ENCODE results near the gene FAAP20.
A peak's percentile ranks its signal among the peaks of the same experiment; 100 is the strongest.

Gene FAAP20

DNA sequence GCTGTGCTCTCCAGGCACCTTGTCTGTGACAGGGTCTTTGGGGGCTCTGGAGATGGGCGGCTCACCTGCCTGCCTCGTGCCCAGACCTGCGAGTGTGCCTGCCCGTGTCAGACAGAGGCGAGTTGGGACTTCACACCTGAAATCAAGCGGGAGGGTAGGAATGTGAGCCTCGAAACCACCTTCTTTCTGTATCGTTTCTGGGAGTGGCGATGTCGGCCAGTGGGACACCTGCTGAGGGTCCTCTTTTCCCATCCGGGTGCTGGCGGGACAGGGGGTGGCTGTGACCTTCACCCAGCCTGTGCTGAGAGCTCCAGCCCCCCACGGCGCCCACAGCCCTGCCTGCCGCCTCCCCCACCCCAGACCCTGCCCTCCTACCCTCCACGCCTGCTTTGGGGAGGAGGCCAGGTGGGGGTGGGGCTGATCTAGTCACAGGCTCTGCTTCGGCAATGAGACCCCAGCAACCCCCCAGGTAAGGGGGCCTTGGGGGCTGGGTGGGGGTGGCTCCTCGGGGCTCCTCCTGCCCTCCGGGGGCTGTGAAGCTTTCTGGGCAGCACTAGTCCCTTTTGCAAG is 15.6 kb upstream of the FAAP20 start:
- no peak for DNase-seq

DNA sequence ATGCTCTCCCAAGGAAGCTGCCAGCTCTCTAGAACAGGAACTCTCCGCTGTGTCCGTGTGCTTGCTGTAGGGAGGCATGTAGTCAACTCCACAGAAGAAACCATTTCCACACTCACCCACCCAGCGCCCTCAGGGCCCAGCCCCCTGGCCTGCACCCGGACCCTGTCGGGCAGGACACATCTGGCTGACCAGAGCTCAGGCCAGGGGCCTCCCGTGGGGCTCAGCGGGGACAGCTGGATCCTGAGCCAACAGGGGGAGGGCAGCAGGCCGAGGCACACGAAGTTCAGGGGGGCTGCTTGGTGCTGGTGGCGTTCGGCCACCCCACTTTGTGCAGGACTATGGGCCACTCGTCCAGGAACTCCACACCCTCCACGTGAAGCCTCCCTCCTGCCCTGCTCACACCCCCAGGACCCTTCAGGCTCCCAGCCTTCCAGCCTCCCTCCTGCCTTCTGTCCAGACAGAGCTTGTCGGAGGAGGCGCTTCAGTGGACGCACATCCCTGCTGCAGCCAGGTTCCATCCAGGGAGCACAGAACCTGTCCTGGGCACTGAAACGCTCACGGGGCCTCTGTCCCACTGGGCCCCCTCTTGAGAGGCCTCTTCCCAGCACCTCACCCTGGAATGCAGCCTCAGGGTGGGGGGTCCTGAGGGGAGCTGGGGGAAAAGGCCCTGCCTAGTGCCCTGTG is 15.0 kb upstream of the FAAP20 start:
- no peak for DNase-seq

DNA sequence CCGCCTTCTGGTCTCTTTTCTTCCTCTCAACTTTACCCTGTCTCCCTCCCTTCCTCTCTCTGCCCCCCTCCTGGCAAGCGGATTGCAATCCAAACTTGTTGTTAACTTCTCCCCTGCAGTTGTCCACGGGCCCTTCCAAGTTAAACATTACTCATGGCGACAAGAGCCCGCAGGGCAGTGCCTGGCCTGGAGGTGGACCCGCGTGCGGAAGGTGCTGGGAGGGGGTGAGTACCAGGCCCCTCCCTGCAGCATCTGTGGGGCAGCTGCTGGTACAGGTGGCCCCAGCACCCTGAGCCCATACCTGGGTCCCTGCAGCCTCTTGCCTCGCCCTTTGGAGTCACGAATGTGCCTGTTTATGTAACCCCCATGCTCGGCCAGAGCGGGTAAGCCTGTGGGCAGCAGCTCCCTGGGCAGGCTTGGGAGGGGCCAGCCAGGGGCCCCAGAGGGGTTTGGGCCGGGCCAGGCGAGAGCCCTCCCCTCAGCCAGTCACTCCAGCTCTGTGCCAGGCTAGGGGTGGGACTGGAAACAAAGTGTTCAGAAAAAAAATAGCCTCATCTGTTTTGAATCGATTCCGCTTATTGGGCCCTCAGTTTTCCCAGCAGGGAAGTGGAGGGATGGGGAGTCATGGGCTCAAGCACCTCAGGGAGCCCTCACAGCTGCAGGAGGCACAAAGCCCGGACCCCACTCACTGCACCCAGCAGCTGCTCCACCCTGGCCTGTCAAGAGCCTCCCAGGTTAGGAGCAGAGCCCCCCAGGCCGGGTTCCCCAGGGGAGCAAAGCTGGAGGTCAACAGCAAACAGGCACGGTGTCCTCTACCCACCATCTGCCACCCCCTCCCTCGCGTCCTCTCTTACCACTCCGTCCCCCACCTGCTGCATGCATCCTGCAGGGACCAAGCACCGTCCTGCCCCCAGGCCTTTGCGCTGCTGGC is 14.0 kb upstream of the FAAP20 start:
- DNase-seq = no peak

DNA sequence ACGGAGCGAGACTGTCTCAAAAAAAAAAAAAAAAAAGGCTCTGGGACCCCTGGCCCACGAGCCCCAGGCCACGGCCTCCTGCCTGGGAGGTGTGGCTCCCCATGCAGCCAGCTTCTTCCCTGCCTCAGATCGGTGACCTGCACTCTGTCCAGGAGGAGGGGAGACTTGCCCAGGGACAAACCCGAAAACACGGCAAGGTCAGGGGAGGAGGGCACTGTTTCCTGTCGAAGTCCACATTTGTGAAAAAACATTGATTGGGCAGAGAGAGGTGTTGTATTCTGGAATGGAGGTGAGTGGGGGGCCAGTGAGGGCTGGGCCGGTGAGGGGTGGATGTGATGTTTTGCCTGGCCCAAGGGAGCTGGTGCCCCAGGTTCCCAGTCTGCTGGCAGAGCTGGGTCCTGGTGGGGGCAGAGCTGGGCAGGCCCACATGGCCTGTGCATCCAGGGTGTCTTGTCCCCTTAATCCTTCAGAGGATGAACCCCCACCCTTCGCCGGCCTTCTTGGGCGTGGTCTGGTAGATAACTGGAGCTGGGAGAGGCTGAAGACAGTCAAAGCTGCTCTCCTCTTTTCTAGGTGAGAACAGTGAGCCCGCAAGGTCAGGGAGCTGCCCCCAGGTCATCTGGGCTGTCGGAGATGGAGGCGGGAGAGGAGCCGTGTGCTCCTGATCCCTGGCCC is 12.4 kb upstream of the FAAP20 start:
- no peak for DNase-seq

DNA sequence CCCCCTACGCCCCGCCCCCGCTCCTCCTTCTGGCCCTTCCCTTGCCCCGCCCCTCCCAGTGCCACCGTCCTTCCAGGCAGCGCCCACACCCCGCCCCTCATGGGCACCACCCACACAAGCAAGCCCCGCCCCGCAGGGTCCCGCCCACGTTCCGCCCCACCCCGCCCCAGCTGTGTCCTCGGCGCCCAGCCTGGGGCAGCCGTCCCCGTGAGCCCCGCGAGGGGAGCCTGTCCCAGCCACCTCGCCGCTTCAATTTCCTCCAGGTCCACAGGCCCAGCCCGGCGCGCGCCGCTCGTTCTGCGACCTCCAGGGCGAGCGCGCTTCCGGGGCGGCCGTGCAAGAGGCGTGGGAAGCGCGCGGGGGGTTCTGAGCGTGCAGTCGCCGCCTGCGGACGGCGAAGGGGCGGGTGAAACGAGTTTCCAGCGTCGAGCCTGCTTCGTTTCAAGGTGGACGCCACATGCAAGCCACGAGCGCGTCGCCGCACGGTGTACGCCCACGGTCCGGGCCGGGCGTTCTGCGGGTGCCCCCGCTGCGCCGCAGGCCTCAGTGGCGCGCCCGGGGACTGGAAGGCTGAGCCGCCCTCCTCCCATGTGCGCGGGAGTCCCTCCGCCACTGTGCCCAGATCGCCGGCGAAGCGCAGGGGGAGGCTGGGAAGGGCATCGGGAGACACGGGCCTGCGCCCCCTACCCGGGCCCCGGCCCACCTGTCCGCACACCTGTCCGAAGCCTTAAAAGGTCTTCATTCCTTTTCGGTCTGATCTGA is 10.8 kb upstream of the FAAP20 start:
- peak; percentile 92 to 93 for DNase-seq

DNA sequence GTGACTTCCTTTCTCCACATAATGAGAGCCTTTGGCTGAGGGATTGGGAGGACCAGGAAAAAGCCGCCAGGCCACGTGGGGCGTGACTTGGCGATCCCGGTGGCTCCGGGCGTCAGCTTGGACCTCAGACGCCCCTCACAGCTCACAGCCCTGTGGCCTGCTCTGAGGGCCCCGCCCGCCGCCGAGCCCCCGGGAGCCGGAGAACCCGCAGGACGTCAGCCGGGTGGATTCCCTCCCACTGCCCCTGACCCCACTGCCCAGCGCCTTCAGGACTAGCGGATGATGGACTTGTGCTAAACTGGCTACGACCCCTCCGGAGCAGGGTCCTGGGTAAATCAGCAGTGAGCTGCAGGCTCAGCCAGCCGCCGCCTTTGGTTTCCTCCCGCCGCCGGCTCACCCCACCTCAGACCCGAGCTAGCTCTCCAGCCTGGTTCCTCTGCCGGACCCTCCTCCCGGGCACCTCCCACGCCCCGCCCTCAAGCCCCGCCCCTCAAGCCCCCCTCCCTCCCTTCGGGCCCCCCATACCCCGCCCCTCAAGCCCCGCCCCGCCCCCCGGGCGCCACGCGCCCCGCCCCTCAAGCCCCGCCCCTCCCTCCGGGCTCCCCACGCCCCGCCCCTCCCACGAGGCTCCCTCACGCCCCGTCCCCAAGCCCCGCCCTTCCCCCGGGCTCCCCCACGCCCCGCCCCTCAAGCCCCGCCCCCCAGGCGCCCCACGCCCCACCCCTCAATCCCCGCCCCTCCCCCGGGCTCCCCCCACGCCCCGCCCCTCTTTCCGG is 10.0 kb upstream of the FAAP20 start:
- no peak for DNase-seq

DNA sequence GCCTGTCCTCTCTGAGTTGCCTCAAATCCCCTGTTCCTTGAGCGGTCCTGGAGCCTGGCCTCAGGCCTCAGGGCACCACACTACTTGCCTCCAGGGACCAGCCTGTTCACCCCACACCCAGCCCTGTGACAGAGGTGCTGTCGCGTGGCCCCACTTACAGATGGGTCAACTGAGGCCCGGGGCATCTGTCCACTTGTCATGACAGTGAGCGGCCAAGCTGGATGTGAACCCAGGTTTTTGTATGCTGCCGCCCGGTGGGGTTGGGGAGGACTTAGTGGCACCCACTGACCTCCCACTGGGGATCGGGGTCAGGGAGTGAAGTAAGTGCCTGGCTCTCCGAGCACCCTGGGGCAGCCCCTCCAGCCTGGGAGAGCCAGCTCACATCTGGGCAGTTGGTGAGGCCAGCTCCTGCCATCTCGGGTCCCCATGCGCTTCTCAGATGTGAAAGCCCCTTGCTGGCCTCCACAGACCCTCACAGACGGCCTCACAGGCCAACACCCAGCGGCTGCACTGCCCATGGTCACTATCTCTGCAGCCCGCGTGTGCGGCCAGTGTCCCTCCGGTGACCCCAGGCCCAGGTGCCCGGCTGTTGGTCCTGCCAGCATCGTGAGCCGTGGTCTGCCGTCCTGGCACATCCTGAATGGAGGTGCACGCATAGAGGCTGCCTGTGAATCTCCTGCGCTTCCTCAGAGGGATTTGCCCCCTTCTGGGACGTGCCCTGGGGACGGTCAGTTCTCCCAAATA is 9.3 kb upstream of the FAAP20 start:
- DNase-seq = no peak

DNA sequence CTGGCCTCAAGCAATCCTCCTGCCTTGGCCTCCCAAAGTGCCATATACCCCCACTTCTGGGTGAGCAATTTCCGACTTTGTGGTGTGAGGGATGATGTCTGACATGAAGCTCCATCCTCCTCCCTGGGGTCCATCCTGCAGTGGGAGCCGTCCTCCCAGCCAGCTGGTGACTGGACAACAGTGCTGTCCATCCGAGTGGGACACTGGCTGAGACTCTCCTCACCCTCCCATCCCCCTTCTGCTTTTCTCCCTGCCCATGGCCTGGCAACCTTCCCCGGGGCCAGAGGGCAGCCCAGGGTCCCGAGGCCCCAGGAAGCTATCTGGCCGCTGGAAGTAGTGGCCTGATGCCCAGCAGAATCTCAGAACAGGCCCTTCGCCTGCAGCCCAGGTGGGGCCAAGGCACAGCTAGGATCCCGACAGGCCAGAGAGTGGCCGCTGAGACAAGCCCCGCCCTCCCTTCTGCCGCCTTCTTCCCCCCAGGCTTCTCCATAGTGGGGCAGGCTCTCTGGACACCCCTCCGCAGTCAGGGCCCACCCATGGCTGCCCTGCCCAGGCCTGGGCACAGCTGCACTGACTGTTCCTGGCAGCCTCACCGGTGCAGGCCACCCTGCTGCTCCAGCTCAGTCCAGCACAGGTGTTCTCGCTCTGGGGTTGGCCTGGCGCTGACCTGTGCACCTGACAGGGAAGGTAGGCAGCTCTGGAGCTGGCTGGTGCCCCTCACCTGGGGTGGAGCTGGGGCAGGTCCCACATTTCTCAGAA is 8.4 kb upstream of the FAAP20 start:
- DNase-seq = no peak

DNA sequence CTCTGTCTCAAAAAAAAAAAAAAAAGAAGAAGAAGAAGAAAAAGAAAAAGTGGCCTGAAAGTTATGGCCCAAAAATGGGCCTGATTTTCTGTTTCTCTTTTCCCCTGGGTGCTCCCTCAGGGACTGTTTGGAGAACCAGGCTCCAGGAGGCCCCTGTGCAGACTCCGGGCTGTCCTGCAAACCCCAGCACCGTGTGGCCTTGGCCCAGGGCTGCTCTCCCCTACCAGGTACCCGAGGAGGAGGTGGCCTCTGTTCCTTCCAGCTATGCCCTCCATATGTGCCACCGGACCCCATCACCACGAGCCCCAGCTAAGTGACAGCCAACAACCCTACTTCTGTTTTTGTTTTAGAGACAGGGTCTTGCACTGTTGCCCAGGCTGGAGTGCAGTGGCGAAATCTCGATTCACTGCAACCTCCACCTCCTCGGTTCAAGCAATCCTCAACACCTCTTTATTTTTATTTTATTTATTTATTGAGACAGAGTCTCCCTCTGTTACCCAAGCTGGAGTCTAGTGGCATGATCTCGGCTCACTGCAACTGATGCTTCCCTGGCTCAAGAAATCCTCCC is 7.5 kb upstream of the FAAP20 start:
- no peak for DNase-seq

DNA sequence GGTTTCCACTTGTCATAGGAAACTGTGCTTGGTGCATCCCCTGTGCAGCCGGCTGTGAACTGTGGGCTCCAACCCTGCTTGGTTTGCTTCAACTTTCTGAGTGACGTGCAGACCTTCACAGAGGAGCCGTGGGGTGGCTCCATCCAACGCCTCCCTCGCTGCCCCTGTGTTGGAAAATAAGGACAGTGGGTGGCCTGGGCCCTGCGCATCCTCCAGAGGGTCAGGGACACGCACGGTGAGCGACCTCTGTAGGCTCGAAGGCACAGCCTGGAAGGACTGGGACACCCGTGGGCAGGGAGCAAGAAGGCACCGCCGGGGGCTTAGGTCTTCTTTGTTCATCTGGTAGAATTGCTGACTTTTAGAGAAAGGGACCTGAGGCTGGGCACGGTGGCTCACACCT is 6.5 kb upstream of the FAAP20 start:
- DNase-seq = no peak

DNA sequence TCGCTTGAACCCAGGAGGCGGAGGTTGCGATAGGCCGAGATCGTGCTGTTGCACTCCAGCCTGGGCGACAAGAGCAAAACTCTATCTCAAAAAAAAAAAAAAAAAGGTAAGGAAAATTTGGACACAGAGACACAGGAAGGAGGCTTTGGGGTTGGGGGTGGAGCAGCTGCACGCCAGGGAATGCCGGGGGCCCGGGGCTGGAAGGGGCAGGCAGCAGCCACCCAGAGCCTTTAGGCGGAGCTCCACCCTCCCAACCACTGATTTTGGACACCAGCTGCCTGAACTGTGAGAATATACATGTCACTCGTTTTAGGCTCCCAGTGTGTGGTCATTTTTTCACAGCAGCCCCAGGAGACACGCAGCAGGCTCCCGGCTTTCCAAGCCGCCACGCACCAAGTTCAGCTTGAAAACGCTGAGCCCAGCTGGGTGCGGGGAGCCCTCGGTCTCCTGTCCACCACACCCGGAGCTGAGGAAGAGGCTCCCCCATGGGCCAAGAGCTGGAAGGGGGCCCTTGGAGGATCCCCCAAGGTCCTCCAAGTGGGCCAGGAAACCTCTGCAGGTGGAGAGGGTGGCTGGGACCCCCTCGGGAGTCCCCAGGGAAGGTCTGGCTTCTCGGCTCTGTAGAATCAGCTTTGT is 5.9 kb upstream of the FAAP20 start:
- no peak for DNase-seq

DNA sequence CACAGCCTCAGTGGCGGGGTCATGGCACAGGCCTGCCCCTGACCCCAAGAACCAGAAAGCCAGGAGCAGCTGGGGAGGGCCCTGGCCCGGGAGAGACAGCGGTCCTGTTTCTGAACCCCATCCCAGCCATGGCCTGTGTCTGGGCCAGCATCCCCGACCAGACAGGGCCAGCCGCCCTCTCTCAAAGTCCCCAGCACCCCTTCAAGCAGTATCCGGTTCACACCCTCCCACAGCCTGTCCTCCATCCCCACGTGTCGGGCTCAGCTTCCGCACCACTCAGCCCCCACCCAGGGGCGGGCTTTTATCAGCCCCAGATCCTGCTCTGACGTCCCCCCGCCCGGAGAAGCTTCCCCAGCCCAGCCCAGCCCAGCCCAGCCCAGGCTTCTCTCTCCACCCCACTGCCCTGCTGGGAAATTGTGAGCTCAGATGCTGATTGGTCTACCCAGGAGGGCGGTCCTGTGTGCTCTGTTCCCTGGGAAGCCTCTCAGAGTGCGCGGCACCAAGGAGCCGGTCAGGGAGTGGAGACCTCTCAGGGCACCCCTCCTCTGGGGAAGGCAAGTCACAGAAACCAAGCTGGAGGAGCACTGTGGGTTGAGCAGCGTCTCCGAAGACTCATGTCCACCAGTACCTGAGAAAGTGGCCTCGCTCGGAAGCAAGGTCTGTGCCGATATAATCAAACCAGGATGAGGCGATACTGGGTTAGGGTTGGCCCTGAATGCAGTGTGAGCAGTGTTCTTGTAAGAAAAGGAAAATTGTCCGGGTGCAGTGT is 4.7 kb upstream of the FAAP20 start:
- peak; percentile 86 to 88 for DNase-seq

DNA sequence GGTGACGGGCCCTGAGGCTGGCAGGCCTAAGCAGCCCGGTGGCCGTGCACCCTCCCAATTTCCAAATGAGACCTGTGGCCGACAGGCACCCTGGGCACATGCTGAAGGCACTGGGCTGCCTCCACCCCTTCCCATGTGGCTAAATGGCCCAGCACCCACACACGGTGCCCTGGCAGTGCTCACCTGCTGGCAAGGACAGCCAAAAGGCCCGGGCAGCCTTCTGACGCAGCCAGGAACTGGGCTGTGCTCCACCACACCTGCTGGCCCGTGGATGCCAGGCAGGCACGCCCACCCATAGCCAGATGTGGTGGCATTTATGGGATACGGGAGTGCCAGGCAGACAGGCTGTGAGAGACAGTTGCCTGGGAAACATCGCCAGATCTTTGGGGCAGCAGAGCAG is 4.0 kb upstream of the FAAP20 start:
- DNase-seq = peak; percentile 35 to 38

DNA sequence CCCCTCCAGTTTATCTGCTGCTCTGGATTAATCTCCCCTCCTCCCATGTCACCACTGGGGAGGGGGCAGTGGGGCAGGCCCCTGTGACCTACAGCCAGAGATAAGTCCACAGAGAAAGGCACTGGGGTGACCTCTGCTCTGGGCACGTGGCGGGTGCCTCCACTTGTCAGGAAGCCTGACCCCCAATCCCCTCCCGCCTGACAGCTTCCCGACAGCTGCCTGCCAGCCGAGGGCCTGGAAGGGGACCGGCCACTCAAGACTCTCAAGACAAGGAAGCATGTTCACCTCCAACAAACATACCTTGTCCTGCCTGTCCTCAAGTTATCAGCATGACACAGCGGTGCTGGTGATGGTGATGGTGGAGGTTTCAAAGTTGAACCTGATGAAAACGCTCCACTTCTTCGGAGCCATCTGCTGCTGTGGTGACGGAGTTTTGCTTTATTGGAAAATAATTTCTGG is 3.2 kb upstream of the FAAP20 start:
- no peak for DNase-seq

DNA sequence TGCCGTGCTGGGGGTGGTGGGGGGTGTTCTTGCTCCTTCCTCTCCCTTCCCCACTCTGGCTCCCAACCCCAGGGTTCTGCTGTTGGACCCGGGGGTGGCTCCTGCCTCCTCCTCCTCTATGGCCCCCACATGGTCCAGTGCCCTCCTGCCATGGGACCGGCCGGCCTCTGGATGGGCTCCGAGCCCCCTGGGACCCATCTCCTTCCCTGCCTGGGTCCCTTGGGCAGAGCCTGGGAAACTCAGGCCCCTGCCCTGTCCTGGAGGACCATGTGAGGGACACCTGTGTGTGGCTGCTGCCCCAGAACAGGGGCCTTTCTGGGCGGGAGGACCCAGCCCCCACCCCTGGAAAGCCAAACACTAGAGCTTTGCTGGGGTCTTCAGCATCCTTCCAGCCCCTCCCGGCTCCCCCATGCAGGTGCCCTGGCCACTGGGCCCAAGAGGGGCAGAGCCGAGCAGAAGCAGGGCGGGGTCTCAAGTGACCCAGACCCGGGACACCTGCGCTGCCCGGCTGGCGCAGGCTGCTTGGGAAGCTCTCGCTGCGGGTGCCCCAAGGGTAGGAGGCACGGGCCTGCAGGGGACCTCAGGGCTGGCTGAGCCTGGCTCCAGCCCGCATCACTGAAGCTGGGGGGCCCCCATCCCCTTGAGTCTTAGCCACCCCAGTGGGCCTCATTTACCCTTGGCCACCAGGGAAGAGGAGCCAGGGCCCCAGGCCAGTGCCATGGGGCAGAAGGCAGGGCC is 2.5 kb upstream of the FAAP20 start:
- DNase-seq = no peak

DNA sequence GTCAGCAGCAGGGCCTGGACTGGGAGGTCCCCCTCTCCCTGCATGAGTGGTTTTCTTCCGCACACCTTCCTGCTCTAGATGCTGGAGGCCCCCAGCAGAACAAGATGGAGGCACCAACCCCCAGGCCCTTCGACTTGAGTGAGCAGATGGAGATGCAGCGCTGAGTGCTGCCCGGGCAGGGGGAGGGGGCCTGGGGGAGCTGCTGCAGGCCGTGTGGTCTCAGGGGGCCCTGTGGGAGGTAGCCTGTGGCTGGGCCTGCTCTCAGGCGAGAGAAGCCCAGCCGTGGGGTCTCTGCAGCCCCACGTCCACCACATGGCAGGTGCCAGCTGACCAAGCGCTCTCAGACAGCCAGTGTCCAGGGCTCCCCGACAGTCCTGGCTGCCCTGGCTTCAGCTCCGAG is 1.2 kb upstream of the FAAP20 start:
- no peak for DNase-seq

DNA sequence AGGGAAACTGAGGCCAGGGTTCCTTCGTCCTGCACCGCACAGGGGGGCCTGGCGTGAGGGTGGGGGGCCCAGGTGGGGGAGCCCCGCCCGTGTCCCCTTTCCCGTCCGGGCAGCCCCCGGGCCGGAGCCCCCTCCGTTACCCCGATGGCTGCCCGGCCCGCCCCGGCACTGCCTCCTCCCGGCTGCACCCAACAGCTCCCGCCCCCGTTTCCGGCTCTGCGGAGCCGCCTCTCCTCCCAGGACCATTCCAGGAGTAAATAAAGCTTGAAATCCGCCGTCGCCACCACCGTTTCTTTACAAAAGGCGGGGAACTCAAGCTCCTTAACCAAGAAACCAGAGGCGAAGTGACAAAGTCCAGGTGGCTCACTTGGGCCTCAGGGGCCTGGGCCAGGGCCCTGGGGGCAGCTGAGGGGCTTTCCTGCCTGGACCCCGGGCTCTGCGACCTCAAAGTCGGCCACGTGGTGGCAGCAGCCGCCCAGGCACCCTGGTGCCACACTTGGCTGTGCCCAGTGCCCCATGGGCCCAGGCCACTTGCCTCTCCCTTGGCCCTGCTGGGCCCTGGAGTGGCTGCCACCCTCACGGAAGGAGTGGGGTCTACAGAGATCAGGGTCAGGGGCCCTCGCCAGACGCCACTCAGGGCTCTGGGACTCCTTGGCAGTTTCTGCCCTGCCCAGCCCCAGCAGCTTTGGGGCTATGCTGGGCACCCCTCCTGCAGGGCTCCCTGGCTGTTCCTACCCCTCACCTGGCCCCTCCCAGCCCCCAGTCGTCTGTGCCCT is 514 bp upstream of the FAAP20 start:
- peak; percentile 93 to 94 for DNase-seq

All from activated T-cell treated with anti-CD3 and anti-CD28 coated beads, Interleukin-2, amount 50 U/mL, for 48 hours (primary cell).